ENCODE measurements around the gene SLC35F4.

Gene SLC35F4

DNA sequence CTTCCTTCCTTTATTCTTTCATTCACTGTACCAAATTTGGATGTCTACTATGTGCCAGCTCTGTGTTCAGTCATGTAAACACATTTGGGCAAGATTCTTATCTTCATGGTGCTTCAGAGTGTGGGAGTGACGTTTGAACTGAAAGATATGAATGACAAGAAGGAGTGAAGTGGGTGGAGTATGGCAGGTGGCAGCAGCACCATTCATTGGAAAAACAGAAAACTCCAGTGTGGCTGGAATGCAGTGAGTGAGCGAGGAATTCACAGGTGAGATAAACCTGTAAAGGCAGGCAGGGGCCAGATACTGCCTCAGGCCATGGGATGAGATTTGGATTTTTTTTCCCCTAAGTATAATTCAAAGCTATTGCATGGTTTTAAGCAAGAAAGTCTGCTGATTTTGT lies 231.6 kb downstream of the SLC35F4 start:
- DNase-seq: peak in 6 of 56 donors; percentile 1 to 19 (median 10)

DNA sequence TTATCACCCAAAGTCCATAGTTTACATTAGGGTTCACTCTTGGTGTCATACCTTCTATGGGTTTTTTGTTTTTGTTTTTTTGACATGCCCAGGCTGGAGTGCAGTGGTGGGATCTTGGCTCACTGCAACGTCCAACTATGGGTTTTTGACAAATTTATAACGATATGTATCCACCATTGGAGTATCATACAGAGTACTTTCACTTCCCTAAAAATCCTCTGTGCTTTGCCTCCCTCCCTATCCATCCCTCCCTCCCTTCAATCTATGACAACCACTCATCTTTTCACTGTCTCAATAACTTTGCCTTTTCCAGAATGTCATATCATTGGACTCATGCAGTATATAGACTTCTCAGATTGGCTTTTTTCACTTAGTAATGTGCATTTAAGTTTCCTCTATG lies 233.2 kb downstream of the SLC35F4 start:
- no peak for DNase-seq

DNA sequence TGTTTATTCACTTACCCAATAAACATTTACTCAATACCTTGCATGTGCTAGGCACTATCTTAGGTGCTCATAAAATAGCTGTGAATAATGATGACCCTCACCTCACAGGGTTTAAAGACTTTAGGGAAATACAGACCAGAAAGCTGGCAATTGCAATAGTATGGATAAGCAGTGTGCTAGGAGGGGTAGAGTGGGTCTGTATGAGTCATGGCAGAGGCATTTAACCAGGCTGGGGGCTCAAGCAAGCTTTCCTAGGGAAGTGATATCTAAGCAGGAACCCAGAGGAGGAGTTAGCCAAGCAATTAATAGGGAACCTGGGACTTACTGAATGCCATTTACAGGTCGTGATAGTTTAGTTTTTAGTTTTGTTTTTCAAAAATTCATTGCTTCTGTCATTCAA lies 248.4 kb downstream of the SLC35F4 start:
- no peak for DNase-seq

DNA sequence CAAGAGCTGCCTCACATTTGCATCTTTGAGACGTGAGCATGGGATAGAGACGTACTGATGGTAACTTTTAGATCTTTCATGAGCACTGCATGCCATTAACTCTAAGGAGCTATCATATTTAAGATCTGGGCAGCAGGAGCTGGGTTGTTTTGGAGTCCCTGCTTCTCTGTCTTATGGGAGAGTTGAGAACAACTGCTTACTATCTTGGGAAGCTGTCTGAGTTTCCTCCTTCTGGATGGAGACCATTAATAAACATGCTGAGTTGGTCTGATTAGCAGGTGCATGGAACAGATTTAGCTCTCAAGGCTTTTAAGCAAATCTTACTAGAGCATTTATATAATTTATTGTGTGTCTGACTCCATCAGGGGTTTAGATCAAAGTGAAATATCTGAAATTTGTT lies 252.9 kb downstream of the SLC35F4 start:
- DNase-seq: no peak

DNA sequence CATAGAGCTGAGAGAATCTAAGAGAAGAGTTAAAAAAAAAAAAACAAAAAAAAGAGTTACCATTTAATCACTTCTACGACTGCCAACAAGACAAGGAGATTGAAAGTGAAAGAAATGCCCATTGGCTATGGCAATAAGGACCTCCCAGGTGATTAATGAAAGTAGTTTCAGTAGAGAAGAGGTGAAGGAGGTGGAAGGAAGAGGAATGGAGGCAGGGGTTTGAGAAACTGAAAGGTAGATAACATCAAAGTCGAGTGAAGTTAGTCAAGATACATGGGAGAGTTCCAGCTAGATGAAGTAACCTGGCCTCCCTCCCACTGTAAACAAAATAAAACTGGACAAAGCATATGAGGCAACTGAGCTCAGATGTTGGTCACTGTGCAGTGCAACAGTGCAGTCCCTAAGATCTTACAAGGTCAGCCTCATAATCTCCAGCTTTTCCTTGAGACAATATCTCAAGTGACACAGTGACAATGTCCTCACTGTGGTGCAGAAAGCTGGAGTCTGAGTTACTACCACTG lies 254.3 kb downstream of the SLC35F4 start:
- DNase-seq: no peak

DNA sequence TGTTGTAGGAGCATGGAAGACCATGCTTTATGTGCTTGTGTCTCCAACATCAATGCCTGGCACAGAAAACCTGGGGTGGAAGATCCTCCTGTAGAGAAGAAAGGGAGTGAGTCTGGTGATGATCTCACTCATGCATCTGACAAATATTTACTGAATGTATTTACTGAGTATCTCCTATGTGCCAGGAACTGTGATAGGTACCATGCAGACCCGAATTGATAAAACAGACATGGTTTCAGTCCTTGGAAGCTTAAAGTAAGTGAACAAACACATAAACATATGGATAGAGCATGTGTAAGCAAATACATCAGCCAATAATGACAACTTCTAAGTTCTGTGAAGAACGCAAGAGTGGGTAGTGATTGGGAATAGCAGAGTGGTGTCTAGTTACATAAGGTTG lies 255.3 kb downstream of the SLC35F4 start:
- DNase-seq: no peak

DNA sequence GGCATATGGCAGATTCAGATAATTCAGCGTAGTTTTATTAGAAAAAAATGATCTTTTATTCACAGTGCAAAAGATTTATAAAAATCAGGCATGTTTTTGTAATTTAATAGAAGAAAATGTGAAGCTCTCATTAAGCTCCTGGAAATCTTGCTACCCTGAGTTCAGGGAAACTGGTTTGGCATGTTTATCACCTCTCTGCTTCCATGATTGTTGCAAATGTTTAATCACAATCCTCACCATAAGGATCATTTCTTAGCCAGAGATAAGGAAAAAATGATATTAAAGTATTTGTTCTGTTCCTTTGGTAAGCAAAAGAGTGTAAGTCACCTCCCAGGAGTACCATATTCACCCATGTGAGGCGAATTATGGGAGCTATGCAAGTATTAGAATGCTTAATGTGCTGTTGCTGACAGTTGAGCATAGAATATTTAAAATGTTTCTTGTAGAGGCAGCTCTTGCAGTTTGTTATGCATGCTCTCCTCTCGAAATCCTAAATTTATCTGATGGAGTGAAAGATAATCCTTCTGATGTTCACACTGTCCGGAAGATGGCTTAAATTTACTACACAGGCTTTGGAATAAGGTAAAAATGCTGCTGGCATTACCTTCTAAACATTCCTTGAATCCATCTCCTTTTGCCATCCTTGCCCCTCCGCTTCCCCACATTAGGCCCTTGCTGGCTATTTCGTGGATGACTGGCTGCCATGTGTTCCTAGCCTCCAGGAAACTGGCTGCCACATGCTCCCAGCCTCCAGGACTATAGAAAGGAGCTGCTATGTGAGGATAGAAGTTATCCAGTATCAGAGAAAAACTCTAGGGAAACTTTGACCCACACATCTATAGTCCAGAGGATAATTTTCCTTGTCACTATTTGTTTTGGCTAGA lies 256.5 kb downstream of the SLC35F4 start:
- no peak for DNase-seq

DNA sequence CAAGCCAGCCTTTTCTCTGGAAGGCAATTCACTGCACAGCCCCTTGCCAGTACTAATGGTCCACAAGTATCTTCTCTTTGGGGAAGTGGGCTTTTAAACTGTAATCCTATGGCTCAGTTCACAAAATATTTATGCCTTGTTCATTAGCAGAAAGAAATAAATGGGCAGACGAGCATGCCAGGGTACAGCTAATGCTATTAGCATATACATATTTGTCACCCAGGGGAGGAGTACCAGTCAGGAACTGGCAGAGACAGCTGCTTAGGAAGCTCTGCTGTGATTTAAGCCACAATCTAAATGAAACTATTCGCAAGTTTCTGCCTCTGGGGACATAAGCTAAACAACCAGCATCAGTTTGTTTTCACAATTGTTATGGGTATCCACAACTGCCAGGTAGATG lies 258.8 kb downstream of the SLC35F4 start:
- DNase-seq: no peak

DNA sequence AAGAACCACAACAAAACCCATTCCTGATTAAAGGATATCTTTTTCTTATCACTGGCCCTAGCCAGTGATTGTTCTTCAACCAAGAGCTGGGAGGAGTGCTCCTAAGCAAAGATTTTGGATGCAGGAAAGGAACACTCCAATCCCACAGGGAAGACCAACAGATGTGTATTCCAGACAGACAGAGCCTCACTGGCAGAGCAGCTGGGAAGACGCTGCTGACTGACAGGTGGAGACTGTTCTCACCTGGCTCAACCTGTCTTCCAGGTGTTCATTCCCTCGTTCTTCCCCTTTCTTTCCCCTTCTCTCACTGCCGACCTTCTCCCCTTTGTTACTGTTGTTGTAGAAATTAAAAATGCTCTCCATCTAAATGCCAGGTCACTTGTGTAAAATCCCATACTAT lies 282.5 kb downstream of the SLC35F4 start:
- no peak for DNase-seq

DNA sequence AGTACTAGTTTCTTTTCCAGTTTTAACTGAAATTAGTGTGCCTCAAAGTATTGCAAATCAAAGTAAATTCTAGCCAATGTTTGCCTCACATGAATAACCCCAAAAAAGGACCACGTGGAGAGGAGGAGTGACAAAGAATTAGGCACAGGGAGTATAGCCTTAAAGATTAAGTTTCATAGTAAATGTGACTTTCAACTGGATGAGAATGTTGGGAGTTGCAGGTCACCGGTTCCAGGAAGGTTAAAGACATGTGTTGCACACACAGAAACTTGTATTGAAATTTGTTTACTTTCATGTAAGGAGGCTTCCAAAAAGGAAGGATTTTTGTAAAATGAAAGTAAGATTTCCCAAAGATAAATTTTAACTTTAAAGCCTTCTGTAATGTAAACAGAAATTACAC lies 283.1 kb downstream of the SLC35F4 start:
- DNase-seq: no peak

DNA sequence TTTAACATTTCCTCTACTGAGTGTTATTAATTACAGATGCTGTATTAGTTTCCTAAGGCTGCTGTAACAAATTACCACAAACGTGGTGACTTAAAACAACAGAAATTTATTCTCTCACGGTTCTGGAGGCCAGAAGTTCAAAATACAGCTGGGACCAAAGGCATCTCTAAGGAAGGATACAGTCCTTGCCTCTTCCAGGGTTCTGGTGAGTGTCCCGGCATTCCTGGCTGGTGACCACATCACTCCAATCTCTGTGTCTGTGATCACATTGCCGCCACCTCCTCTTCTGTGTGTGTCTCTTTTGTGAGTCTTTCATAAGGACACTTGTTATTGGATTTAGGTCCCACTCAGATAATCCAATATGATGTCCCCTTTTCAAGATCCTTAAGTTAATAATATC lies 287.1 kb downstream of the SLC35F4 start:
- DNase-seq: no peak

DNA sequence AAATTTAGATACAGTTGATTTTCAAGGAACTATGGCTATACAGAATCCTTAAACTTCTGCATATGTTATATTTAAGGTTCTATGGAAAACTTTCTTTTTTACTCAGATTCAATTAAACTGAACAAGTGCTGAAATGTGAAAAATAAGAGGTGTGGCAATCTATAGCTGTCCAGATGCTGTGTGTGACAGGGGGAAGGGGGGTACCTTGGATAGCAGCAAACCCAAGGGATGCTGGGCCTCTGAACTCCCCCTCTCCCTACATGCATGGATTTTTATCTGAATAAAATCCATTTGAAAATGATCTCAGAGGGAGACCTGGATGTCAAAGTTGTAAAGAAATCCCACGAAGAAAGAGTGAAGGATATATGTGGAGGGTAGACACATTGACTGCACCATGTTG lies 289.4 kb downstream of the SLC35F4 start:
- no peak for DNase-seq

DNA sequence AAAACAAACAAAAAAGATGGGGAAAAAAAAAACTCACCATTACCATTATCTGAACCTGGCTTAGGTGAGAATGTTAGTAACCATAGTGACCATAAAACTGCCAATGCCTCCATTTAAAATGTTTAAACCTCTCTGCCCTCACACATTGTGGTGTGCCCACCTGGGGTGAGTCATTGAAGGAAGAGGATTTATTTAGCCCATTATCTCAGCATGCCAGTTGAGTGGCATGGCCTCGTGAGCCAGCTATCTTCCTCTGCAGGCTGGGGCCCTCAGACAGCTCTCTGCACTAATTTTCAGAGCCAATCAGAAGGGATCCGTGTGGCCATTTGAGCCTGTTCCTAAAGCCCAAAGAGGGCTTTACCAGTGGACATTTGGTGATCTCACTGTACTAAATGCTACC lies 290.4 kb downstream of the SLC35F4 start:
- peak in 1 of 56 donors; percentile 6 for DNase-seq

DNA sequence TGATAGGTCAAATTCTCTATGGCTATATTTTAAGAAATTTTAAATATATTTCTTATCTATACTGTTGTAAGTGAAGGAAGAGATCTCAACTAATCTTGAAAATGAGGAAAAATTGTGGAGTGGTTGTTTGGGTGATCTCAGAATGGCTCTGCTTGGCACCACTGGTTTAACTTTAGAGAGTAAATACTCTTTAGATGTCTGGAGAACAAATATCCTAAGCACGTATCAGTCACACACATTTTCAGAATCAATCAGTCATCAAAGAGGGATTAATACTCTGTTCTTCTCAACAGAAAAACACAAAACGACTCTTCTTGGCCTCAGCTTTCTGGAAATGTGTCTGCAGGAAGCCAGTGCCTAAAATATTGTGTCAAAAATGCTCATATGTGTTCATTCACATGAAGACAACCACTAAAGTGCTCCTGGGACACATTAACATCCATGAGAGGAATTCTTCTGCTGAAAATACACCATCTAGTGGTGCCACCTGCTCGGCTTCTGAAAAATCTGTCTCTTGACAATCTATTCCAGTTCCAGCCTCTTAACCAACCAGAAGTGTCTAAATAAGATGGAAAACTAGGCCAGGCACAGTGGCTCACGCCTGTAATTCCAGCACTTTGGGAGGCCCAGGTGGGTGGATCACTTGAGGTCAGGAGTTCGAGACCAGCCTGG lies 291.1 kb downstream of the SLC35F4 start:
- no peak for DNase-seq

DNA sequence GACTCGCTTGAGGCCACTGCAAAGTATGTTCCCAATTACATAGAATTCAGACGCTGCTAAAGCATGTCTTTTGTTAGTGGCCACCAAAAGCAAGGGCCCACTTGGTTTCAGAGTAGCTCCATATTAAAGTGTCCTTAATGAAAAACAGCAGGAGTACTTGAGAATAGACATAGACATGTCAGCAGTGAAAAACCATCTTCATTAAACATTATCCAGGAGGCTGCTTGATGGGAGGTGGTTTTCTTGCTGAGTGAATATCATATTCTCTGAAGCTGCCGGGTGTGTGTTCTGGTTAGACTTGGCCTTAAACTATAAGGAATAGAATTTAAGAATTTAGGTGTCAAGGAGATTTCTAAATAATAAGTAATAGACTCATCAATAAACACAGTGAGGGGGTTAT lies 292.7 kb downstream of the SLC35F4 start:
- no peak for DNase-seq

DNA sequence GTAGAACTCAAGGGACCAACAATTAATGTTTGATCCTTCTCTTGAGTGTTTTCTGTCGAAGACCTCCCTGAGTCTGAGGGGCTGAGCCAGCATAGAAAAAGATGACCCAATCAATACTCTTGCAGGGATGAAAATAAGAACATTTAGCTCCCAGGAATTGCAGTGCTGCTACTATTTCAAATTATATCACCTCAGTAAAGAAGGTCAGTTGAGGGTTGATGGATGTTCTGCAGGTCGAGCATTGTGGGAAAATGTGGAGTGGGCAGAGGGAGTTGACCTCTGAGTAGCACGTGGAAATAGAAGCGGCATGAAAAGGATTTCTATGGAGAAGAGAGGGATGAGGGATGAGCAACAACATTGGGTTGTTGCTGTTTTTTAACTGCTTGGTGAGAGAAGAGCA lies 297.3 kb downstream of the SLC35F4 start:
- DNase-seq: no peak

DNA sequence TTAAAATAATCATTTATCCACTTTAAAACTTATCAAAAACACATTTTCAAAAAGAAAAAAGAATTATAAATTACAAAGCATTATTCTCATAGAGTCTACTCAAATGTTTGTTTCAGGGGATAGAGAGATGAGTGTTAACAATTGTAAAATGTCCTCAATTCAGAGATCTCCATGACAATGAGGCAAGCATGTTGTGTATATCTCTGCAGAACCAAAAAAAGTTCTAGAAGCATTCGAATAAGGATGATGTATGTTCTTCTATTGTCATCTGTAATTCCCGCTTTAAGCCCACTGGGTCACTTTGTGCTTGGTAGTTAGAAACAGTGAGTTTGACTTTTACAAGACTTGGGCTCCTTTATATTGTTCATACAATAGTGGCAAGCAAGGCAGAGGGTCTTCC lies 298.7 kb downstream of the SLC35F4 start:
- DNase-seq: no peak

DNA sequence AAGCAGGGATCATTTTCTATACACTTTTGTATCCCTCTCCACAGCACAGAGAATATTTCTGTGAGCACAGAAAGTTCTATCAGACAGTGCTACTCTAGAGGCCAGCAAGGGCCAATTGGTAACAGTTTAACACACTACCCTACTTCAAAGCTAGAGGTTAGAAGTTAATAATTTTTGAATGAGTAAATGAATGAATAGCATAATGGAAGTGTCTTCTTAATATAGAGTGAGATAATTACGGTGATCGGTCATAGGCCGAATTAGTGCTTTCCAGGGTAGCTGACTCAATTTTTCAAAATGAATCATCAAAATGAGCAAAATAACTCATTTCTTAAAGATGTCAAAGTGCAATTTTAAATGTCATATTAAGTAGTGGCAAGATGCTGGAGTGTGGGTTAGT lies 305.2 kb downstream of the SLC35F4 start:
- DNase-seq: no peak

DNA sequence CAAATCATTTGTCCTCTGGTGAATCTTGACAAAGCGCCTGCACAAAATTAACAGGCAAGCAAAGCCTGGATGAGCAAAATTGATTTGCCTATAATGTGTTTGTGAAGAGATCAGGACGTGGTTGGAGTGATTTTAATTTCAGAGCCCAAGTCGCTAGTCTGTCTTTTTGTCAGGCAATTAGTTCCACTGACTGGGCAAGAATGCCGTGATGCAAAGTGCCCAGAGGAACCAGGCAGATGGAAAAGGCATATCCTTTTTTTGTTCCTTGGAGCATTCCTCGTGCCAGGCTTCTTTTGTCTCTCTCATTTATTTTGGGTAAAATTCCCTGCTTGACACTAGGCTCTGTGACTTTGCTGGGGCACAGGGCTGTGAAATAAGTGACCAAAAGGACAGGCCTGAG lies 306.3 kb downstream of the SLC35F4 start:
- DNase-seq: no peak

DNA sequence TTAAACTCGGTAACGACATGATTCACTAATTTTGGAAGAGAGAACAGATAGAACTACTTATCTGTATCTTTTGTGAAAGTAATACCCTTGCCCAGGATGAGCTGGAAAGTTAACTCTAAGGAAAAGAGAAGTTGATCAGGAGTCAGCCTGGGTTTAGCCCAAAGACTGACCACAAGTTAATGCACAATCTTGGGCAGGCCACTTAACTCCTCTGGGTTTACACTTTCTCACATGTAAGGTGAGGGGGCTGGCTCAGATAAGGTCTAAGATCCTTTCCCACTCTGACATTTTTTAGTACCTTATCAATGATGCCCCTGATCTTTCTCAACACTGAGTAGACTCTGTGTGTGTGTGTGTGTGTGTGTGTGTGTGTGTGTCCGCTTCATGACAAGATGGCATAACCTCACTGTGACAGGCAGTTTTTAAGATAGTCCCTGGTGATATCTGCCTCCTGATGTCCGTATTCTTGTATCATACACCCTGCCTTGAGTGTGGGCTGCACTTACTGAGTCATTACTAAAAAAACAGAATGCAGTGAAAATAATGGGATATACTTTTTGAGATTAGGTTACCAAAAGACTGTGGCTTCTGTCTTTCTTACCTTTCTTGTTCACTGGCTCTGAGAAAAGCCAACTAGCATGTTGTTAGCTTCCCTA lies 316.0 kb downstream of the SLC35F4 start:
- no peak for DNase-seq

DNA sequence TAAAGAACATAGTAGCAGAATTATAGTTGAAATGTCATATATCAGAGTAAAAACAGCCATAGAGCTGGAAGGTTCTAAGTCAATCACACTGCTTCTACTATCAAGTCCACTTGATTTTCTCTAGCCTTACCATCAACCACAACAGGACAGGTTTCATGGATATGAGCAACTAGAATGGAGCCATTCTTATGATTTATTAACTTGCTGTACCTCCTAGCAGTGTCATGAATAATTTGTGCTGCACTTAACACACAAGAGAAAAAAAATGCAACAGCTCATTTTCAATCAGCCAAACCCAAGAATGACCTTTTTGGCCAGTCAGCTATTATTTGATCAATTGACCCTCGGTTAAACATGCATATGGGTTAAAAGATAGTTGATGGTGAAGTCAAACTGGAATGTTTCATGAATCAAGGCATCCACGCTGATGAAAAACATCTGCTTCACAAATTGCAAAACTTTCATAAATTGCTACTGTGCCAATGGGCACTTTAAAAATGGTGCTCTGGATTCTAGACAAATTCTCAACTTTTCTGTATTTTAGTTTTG lies 316.8 kb downstream of the SLC35F4 start:
- no peak for DNase-seq

DNA sequence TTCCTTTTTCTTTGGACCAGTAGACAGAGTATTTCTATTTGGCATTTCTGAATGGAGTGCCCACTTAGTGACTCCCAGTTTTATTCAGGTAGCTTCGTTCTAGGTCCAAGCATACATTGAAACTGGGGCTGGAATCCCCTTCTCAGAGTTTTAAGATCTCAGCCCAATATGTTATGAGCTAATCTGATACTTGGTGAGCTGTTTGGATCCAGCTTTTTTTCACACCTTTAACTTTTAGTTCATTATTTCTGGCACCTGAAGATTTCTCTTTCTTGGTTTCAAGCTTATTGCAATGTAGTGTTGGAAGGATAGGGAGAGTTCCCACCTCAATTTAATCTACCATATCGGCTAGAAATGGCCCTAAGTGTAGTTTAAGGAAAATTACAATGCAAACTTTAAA lies 318.8 kb downstream of the SLC35F4 start:
- no peak for DNase-seq
